ENCODE data around the gene BAIAP2. TPM values are rescaled to one million over a fixed set of nuclear protein-coding genes. Genes with fewer than 3 reads are reported as not detected.

BAIAP2 gene
- total and polyA plus RNA-seq, 2 of the 13 experiments (the other 11 are each of a cell fraction or from before 2014, with no cell fraction given), result 22.5 to 24.0 TPM

DNA sequence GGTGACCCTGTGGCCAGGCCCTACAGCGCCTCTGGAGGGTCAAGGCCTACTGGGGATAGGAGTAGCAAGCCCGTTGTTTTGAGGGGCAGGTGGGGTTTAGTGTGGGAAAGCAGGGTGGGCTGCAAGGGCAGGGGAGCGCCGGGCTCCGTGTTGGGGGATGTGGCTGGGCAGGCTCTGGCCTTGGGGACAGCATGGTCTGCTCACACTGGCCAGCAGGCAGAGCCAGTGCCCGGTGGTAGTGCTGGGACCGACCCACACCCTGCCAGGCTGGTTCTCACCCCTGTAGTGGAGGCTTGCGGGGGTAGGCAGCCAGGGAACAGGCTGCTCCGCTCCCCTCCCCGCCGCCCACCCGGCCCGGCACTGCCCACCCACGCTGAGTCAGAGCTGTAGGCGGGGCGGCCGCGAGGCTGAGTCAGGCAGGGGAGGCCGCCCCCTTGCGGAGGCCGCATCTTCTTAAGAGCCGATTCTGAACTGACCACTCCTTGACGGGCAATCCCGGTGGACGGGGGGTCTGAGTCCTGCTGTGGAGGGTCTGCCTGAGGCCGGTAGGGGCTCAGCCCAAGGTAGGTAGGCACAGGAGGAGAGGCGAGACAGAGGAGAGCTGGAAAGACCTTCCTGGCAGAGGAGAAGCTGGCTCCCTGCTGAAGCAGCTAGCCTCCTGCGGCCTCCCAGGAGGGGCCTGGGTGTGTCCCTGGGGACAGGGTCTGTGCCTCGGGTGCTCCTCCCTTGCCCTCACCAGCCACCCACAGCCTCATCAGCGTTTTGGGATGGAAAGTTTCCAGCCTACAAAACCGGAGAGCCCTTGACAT is 62.4 kb downstream of the BAIAP2 start (continued):
- TF ChIP-seq, protein P1, sequence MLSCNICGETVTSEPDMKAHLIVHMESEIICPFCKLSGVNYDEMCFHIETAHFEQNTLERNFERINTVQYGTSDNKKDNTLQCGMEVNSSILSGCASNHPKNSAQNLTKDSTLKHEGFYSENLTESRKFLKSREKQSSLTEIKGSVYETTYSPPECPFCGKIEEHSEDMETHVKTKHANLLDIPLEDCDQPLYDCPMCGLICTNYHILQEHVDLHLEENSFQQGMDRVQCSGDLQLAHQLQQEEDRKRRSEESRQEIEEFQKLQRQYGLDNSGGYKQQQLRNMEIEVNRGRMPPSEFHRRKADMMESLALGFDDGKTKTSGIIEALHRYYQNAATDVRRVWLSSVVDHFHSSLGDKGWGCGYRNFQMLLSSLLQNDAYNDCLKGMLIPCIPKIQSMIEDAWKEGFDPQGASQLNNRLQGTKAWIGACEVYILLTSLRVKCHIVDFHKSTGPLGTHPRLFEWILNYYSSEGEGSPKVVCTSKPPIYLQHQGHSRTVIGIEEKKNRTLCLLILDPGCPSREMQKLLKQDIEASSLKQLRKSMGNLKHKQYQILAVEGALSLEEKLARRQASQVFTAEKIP (CRISPR knock-in tag; IDR thresholded peaks at IDR 0.05; ENCODE audit: borderline replicate concordance), result no peak
- TF ChIP-seq, protein P2, sequence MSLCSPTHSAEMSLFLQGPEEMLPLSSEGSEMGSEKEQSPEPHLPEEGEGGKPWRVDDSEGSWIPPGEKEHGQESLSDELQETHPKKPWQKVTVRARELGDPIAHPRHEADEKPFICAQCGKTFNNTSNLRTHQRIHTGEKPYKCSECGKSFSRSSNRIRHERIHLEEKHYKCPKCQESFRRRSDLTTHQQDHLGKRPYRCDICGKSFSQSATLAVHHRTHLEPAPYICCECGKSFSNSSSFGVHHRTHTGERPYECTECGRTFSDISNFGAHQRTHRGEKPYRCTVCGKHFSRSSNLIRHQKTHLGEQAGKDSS (CRISPR knock-in tag; IDR thresholded peaks at IDR 0.05; ENCODE audit: borderline replicate concordance, low read depth), result peak; percentile 50; the same call in 1 of the 2 replicates
- no peak for TF ChIP-seq HIVEP1 (CRISPR knock-in tag; IDR thresholded peaks at IDR 0.05)
- no peak for TF ChIP-seq ZNF451 (CRISPR knock-in tag; IDR thresholded peaks at IDR 0.05)
- TF ChIP-seq, protein P3, sequence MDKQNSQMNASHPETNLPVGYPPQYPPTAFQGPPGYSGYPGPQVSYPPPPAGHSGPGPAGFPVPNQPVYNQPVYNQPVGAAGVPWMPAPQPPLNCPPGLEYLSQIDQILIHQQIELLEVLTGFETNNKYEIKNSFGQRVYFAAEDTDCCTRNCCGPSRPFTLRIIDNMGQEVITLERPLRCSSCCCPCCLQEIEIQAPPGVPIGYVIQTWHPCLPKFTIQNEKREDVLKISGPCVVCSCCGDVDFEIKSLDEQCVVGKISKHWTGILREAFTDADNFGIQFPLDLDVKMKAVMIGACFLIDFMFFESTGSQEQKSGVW (CRISPR knock-in tag; IDR thresholded peaks at IDR 0.05; ENCODE audit: borderline replicate concordance), result no peak
- TF ChIP-seq ZNF724P (CRISPR knock-in tag; IDR thresholded peaks at IDR 0.05; ENCODE audit: borderline replicate concordance), result no peak
- TF ChIP-seq, protein P4, sequence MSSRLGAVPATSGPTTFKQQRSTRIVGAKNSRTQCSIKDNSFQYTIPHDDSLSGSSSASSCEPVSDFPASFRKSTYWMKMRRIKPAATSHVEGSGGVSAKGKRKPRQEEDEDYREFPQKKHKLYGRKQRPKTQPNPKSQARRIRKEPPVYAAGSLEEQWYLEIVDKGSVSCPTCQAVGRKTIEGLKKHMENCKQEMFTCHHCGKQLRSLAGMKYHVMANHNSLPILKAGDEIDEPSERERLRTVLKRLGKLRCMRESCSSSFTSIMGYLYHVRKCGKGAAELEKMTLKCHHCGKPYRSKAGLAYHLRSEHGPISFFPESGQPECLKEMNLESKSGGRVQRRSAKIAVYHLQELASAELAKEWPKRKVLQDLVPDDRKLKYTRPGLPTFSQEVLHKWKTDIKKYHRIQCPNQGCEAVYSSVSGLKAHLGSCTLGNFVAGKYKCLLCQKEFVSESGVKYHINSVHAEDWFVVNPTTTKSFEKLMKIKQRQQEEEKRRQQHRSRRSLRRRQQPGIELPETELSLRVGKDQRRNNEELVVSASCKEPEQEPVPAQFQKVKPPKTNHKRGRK (CRISPR knock-in tag; IDR thresholded peaks at IDR 0.05), result no peak
- TF ChIP-seq ZNF382 (CRISPR knock-in tag; IDR thresholded peaks at IDR 0.05; ENCODE audit: borderline replicate concordance), result no peak
- TF ChIP-seq, protein P5, sequence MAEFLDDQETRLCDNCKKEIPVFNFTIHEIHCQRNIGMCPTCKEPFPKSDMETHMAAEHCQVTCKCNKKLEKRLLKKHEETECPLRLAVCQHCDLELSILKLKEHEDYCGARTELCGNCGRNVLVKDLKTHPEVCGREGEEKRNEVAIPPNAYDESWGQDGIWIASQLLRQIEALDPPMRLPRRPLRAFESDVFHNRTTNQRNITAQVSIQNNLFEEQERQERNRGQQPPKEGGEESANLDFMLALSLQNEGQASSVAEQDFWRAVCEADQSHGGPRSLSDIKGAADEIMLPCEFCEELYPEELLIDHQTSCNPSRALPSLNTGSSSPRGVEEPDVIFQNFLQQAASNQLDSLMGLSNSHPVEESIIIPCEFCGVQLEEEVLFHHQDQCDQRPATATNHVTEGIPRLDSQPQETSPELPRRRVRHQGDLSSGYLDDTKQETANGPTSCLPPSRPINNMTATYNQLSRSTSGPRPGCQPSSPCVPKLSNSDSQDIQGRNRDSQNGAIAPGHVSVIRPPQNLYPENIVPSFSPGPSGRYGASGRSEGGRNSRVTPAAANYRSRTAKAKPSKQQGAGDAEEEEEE (CRISPR knock-in tag; IDR thresholded peaks at IDR 0.05; ENCODE audit: borderline replicate concordance), result no peak; the same call in 1 of the 2 replicates
- no peak for TF ChIP-seq EHMT2 (IDR thresholded peaks at IDR 0.05; ENCODE audit: borderline replicate concordance, low read depth, low read length)
- TF ChIP-seq SKI (IDR thresholded peaks at IDR 0.05; ENCODE audit: partially characterized antibody), result no peak
- TF ChIP-seq ZFAT (CRISPR knock-in tag; conservative IDR thresholded peaks at IDR 0.05), result no peak
- TF ChIP-seq ZZZ3 (CRISPR knock-in tag; IDR thresholded peaks at IDR 0.05; ENCODE audit: borderline replicate concordance), result no peak; the same call in 1 of the 2 replicates
- no peak for TF ChIP-seq KMT2A (CRISPR knock-in tag; IDR thresholded peaks at IDR 0.05)
- TF ChIP-seq NFE2L2 (IDR thresholded peaks at IDR 0.05; ENCODE audit: low read length), result peak; percentile 25; the same call in 1 of the 2 replicates
- TF ChIP-seq ZNF776 (CRISPR knock-in tag; IDR thresholded peaks at IDR 0.05), result no peak
- TF ChIP-seq RAD21 (CRISPR knock-in tag; IDR thresholded peaks at IDR 0.05), result peak; percentile 83
- TF ChIP-seq ZNF83 (CRISPR knock-in tag; IDR thresholded peaks at IDR 0.05; ENCODE audit: borderline replicate concordance), result no peak
- TF ChIP-seq KDM1A (CRISPR knock-in tag; IDR thresholded peaks at IDR 0.05), result no peak
- 0 out of 2 replicates have a peak, but pooled peaks have one; percentile 58 for TF ChIP-seq SPEN (CRISPR knock-in tag; IDR thresholded peaks at IDR 0.05; ENCODE audit: low read depth)
- no peak for TF ChIP-seq ZNF10 (CRISPR knock-in tag; IDR thresholded peaks at IDR 0.05; ENCODE audit: borderline replicate concordance, low read depth)
- no peak for TF ChIP-seq REPIN1 (CRISPR knock-in tag; IDR thresholded peaks at IDR 0.05; ENCODE audit: borderline replicate concordance, low read depth)
